Mesenchymal stem cell (in vitro differentiated cells and primary cell): ENCODE data around the gene CBFB.

Source experiments
- DNase-seq: peaks from one replicate; pipeline ENCODE4 v3.0.0-alpha.2; 2013
- H2AFZ ChIP-seq: one replicate; pipeline ENCODE4 v1.6.1; 2013; ENCODE audit warnings: low read depth, mild to moderate bottlenecking, control low read depth, inconsistent platforms, low read length, moderate library complexity
- H2AK5ac ChIP-seq: 2 replicates; pipeline ENCODE4 v1.6.1; 2013; ENCODE audit warnings: low read length, moderate library complexity, mild to moderate bottlenecking, inconsistent platforms; ENCODE audit not compliant: severe bottlenecking
- H2BK120ac ChIP-seq: one replicate; pipeline ENCODE4 v1.6.1; 2013; ENCODE audit warnings: low read depth, mild to moderate bottlenecking, inconsistent platforms, low read length, moderate library complexity
- H2BK12ac ChIP-seq, 2 experiments: one replicate each; pipeline ENCODE4 v1.6.1; 2013; ENCODE audit warnings: inconsistent platforms in 2 of 2, low read length in 2 of 2, mild to moderate bottlenecking in 2 of 2, moderate library complexity in 2 of 2, control low read depth in 1 of 2
- H2BK15ac ChIP-seq: one replicate; pipeline ENCODE4 v1.6.1; 2013; ENCODE audit warnings: mild to moderate bottlenecking, low read depth, inconsistent platforms; ENCODE audit not compliant: poor library complexity, severe bottlenecking
- H2BK5ac ChIP-seq: 2 replicates; pipeline ENCODE4 v1.6.1; 2013; ENCODE audit warnings: low read depth, mild to moderate bottlenecking, low read length, control low read depth, inconsistent platforms; ENCODE audit not compliant: poor library complexity, severe bottlenecking
- H3K14ac ChIP-seq, 2 experiments: one replicate each; pipeline ENCODE4 v1.6.1; 2013; ENCODE audit warnings: inconsistent platforms in 2 of 2, low read length in 2 of 2, control low read depth in 1 of 2, mild to moderate bottlenecking in 1 of 2, moderate library complexity in 1 of 2
- H3K18ac ChIP-seq, 2 experiments: one replicate each; pipeline ENCODE4 v1.6.1; 2013; ENCODE audit warnings: inconsistent platforms in 2 of 2, low read length in 2 of 2, control low read depth in 1 of 2, low read depth in 1 of 2, mild to moderate bottlenecking in 1 of 2
- H3K23ac ChIP-seq, 2 experiments: one replicate each; pipeline ENCODE4 v1.6.1; 2013; ENCODE audit warnings: inconsistent platforms in 2 of 2, low read length in 2 of 2, mild to moderate bottlenecking in 2 of 2, moderate library complexity in 2 of 2, control low read depth in 1 of 2
- H3K27ac ChIP-seq: 2 replicates; pipeline ENCODE4 v1.5.1; 2013; ENCODE audit warnings: mild to moderate bottlenecking, moderate library complexity, low read length, control low read depth, inconsistent platforms; ENCODE audit not compliant: poor library complexity, severe bottlenecking
- H3K27me3 ChIP-seq, 2 experiments: 2 replicates each; pipeline versions ENCODE4 v1.6.1 to v1.7.0; 2013; ENCODE audit warnings: low read length in 2 of 2, mild to moderate bottlenecking in 2 of 2, moderate library complexity in 2 of 2, control low read depth in 1 of 2, inconsistent platforms in 1 of 2; ENCODE audit not compliant: control insufficient read depth in 1 of 2, insufficient read depth in 1 of 2
- H3K36me3 ChIP-seq, 2 experiments: 2 replicates each; pipeline versions ENCODE4 v1.6.1 to v1.7.0; 2013; ENCODE audit warnings: low read length in 2 of 2, control low read depth in 1 of 2, inconsistent platforms in 1 of 2, low read depth in 1 of 2, mild to moderate bottlenecking in 1 of 2; ENCODE audit not compliant: insufficient read depth in 2 of 2, control insufficient read depth in 1 of 2
- H3K4ac ChIP-seq, 2 experiments: one replicate each; pipeline ENCODE4 v1.6.1; 2013; ENCODE audit warnings: inconsistent platforms in 2 of 2, low read length in 2 of 2, mild to moderate bottlenecking in 2 of 2, moderate library complexity in 2 of 2, control low read depth in 1 of 2, low read depth in 1 of 2
- H3K4me1 ChIP-seq: 2 replicates; pipeline ENCODE4 v1.6.1; 2013; ENCODE audit warnings: low read depth, low read length, control low read depth; ENCODE audit not compliant: control insufficient read depth, insufficient read depth
- H3K4me2 ChIP-seq: 2 replicates; pipeline ENCODE4 v1.6.1; 2013; ENCODE audit warnings: low read length, mild to moderate bottlenecking, inconsistent platforms; ENCODE audit not compliant: poor library complexity, severe bottlenecking
- H3K4me3 ChIP-seq, 2 experiments: 2 replicates each; pipeline versions ENCODE4 v1.5.1 to v1.7.0; 2013; ENCODE audit warnings: low read length in 2 of 2, mild to moderate bottlenecking in 2 of 2, control low read depth in 1 of 2, low read depth in 1 of 2; ENCODE audit not compliant: insufficient read depth in 1 of 2
- H3K79me1 ChIP-seq: replicated peaks from 2 replicates; pipeline ENCODE4 v1.6.1; 2013; ENCODE audit warnings: mild to moderate bottlenecking, control low read depth, low read length, inconsistent platforms; ENCODE audit not compliant: poor library complexity, severe bottlenecking
- H3K9ac ChIP-seq: 2 replicates; pipeline ENCODE4 v1.7.0; 2013; ENCODE audit warnings: mild to moderate bottlenecking, low read length, moderate library complexity
- H3K9me3 ChIP-seq: 2 replicates; pipeline ENCODE4 v1.7.0; 2013; ENCODE audit warnings: mild to moderate bottlenecking, low read length; ENCODE audit not compliant: control insufficient read depth
- H4K8ac ChIP-seq: one replicate; pipeline ENCODE4 v1.6.1; 2013; ENCODE audit warnings: inconsistent platforms, mild to moderate bottlenecking, low read length, moderate library complexity
- H4K91ac ChIP-seq: one replicate; pipeline ENCODE4 v1.6.1; 2013; ENCODE audit warnings: mild to moderate bottlenecking, low read length, inconsistent platforms
- WGBS: methylation state at CpG from one replicate; pipeline ENCODE4 v1.1.7; 2013; ENCODE audit warnings: mixed read lengths; 5-methylcytosine and 5-hydroxymethylcytosine counted together

The CBFB gene

GRCh38 chr16:67054901-67055300, 26.0 kb downstream of the CBFB start:
- H2AK5ac ChIP-seq = no peak overlapping the region
- no peak overlapping the region for H3K4ac ChIP-seq
- H2BK120ac ChIP-seq = no peak overlapping the region
- H3K79me1 ChIP-seq = peaks cover 9% of the 10 kb centered on the region
- H2BK15ac ChIP-seq = no peak overlapping the region
- no peak overlapping the region for H2BK5ac ChIP-seq
- H4K8ac ChIP-seq = no peak overlapping the region
- no peaks in the 10 kb centered on the region for H3K27me3 ChIP-seq
- H3K9ac ChIP-seq = no peak overlapping the region
- H3K23ac ChIP-seq = no peak overlapping the region
- peaks cover under 1 to 9% of the 10 kb centered on the region in 2 experiments for H3K36me3 ChIP-seq
- no peak overlapping the region for H3K27ac ChIP-seq
- H3K18ac ChIP-seq = no peak overlapping the region
- 100% methylated on average over 1 of the region's 2 CpGs for WGBS
- no peak overlapping the region for H4K91ac ChIP-seq
- H3K14ac ChIP-seq = no peak overlapping the region
- H3K4me3 ChIP-seq = no peak overlapping the region
- H3K9me3 ChIP-seq = no peaks in the 10 kb centered on the region
- no peak overlapping the region for H2BK12ac ChIP-seq
- peak; percentile 11 for DNase-seq
- no peaks in the 10 kb centered on the region for H3K4me1 ChIP-seq
- no peak overlapping the region for H2AFZ ChIP-seq
- no peak overlapping the region for H3K4me2 ChIP-seq

DNA sequence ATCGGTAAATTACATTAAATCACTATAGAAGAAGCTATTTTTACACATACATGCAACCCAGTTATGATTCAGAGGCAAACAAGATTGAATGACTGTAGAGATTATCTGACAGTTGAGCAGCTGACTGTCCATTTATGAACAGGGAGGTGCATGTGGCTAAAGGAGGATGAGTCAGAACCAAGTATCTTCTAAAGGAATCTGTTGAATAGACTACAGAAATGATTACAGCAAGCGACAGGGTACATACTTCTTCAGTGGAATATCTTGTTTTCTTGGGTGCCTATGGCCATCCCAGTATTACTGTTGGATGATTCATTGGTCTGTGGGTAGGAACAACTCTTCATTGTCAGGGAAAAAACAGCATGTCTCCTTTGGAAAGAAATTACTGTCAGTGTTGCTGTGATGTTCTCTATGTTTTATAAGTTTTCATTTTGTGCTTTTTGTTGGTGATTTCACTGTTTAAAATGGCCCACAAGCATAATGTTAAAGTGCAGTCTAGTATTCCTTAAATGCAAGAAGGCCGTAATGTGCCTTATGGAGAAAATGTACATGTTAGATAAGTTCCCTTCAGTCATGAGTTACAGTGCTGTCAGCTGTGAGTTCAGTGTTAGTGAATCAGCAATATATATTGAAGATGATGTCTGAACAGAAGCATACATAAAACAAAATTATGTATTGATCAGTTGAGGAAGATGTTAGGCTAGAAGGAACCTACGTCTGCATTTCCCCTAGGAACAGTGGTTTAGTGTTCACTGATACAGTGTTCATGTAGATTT, 27.0 kb downstream of the CBFB start:
- Histone ChIP-seq H3K18ac (no peak overlapping the region), H2AFZ (no peak overlapping the region), H3K14ac (no peak overlapping the region), H3K27me3 (no peaks in the 10 kb centered on the region), H2BK15ac (no peak overlapping the region), H3K36me3 (peaks cover 0 to 9% of the 10 kb centered on the region in 2 experiments), H3K4me3 (no peak overlapping the region), H2AK5ac (no peak overlapping the region), H2BK5ac (no peak overlapping the region), H3K4ac (no peak overlapping the region), H3K27ac (peak overlapping the region; percentile 77), H4K8ac (no peak overlapping the region), H3K4me1 (no peaks in the 10 kb centered on the region), H2BK12ac (no peak overlapping the region), H3K4me2 (no peak overlapping the region), H4K91ac (no peak overlapping the region), H3K23ac (no peak overlapping the region), H3K79me1 (peaks cover 11% of the 10 kb centered on the region), H2BK120ac (no peak overlapping the region), H3K9ac (peak overlapping the region; percentile 62), H3K9me3 (no peaks in the 10 kb centered on the region)
- WGBS = 42% methylated on average over 3 of the region's 4 CpGs
- DNase-seq = peak; percentile 98

DNA sequence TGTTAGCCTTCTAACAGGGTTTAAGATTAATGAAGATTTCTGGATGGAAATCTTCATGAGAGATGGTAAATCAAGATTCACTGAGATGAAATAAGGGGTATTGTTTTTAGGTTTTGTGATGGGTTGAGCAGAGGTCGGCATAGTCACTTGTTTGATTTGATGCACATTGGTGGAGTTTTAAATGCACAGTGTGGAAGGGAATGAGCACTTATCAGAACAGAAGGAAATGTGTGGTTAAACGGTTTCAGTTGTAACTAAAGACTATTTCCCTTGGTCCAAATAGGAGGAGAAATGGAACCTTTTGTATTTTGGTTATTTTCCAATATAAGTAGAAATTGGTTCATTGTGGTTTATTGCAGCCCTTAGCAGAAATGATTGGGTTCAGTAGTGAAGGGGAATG, 34.1 kb downstream of the CBFB start:
- H3K79me1 ChIP-seq = peaks cover 24% of the 10 kb centered on the region
- no peak overlapping the region for H3K27ac ChIP-seq
- H2BK12ac ChIP-seq = no peak overlapping the region
- H3K4me1 ChIP-seq = peaks cover 2% of the 10 kb centered on the region
- H3K4me2 ChIP-seq = no peak overlapping the region
- H3K18ac ChIP-seq = no peak overlapping the region
- no peak overlapping the region for H2BK15ac ChIP-seq
- no peak overlapping the region for H2BK120ac ChIP-seq
- H3K4me3 ChIP-seq = no peak overlapping the region
- H4K91ac ChIP-seq = no peak overlapping the region
- H3K14ac ChIP-seq = no peak overlapping the region
- H3K23ac ChIP-seq = no peak overlapping the region
- H3K9ac ChIP-seq = no peak overlapping the region
- H3K4ac ChIP-seq = no peak overlapping the region
- H2AK5ac ChIP-seq = no peak overlapping the region
- no peak overlapping the region for H4K8ac ChIP-seq
- no peak overlapping the region for H2AFZ ChIP-seq
- no peaks in the 10 kb centered on the region for H3K9me3 ChIP-seq
- peaks cover 11 to 14% of the 10 kb centered on the region in 2 experiments for H3K36me3 ChIP-seq
- H2BK5ac ChIP-seq = no peak overlapping the region
- WGBS = 89% methylated on average over 2 of the region's 2 CpGs
- H3K27me3 ChIP-seq = no peaks in the 10 kb centered on the region
- no peak for DNase-seq

GRCh38 chr16:67068212-67068753, 39.3 kb downstream of the CBFB start:
- WGBS = 91% methylated on average over 1 of the region's 2 CpGs
- H2AFZ ChIP-seq = no peak overlapping the region

More at GRCh38 chr16:67068212-67068753, 39.3 kb downstream of the CBFB start:
- H2AK5ac ChIP-seq = no peak overlapping the region
- no peak overlapping the region for H2BK15ac ChIP-seq
- H3K27me3 ChIP-seq = no peaks in the 10 kb centered on the region
- H2BK5ac ChIP-seq = no peak overlapping the region
- no peak overlapping the region for H3K4ac ChIP-seq
- H3K36me3 ChIP-seq = peaks cover 20 to 50% of the 10 kb centered on the region in 2 experiments
- H4K8ac ChIP-seq = no peak overlapping the region
- no peak overlapping the region for H3K14ac ChIP-seq
- peaks cover 23% of the 10 kb centered on the region for H3K79me1 ChIP-seq
- no peak overlapping the region for H3K4me2 ChIP-seq
- H3K27ac ChIP-seq = no peak overlapping the region
- H4K91ac ChIP-seq = no peak overlapping the region
- no peak overlapping the region for H3K9ac ChIP-seq
- no peaks in the 10 kb centered on the region for H3K9me3 ChIP-seq
- H3K18ac ChIP-seq = no peak overlapping the region
- H2BK12ac ChIP-seq = no peak overlapping the region
- DNase-seq = peak; percentile 33
- no peaks in the 10 kb centered on the region for H3K4me1 ChIP-seq
- no peak overlapping the region for H2BK120ac ChIP-seq
- no peak overlapping the region for H3K4me3 ChIP-seq
- no peak overlapping the region for H3K23ac ChIP-seq
